Astrocyte of the cerebellum (primary cell): ENCODE data around the gene OR1E1.
"Not testable (repeated sequence)": the region's sequence is repeated elsewhere in the genome, so short reads cannot be mapped to it uniquely, and the experiment has no call there.

ENCODE experiments used
- DNase-seq: peaks from one replicate; pipeline ENCODE4 v3.0.0-alpha.2; 2011; ENCODE audit warnings: low read depth
- H3K4me3 ChIP-seq: 2 replicates; pipeline ENCODE4 v1.5.1; 2011; ENCODE audit warnings: mild to moderate bottlenecking, low read depth, low read length, moderate library complexity
- CTCF ChIP-seq: IDR thresholded peaks from 2 replicates; pipeline ENCODE4 v1.5.1; 2012; ENCODE audit warnings: low read length, low read depth, moderate library complexity, mild to moderate bottlenecking; ENCODE audit errors: missing control alignments
- in situ Hi-C: cut with HindIII; loops from 2 replicates; pipeline ENCODE4 v1.10.0; 2017; ENCODE audit warnings: low sequenced_read_pairs

Gene OR1E1

GRCh38 chr17:3398310-3398709 lies at the start of gene OR1E1:
TSS of gene OR1E1 (minus strand) at chr17:3398410. CDS start at chr17:3398410, 0 bp downstream.
- DNase-seq, result no peak
- no peak for TF ChIP-seq CTCF
- in situ Hi-C loops, result no loop called here
- no peak within 1 kb of the TSS for H3K4me3 ChIP-seq

GRCh38 chr17:3447625-3448024 lies 49.4 kb upstream of the OR1E1 start:
- no peak for TF ChIP-seq CTCF
- no peak for DNase-seq
- no peak overlapping the region for H3K4me3 ChIP-seq
- in situ Hi-C loops, result no loop called here

GRCh38 chr17:3440451-3440850 lies 42.2 kb upstream of the OR1E1 start:
- no peak for DNase-seq
- in situ Hi-C loops, result no loop called here
- no peak for TF ChIP-seq CTCF
- H3K4me3 ChIP-seq, result no peak overlapping the region

GRCh38 chr17:3438368-3438767 lies 40.2 kb upstream of the OR1E1 start:
- in situ Hi-C loops, result no loop called here
- no peak for TF ChIP-seq CTCF
- H3K4me3 ChIP-seq, result no peak overlapping the region
- DNase-seq, result no peak

- H3K4me3 ChIP-seq, result no peak within 1 kb of the TSS
- no peak for DNase-seq
- in situ Hi-C loops, result no loop called here
- no peak for TF ChIP-seq CTCF
These were observed 35.5 kb upstream of the OR1E1 start, which contains the start of gene OR1E2 for GRCh38 chr17:3433741-3434140. TSS of gene OR1E2 (minus strand) at chr17:3433841. CDS start at chr17:3433841, 0 bp downstream.

- DNase-seq, H3K4me3 ChIP-seq, in situ Hi-C loops: not testable (repeated sequence)
These were observed 35.0 kb upstream of the OR1E1 start for GRCh38 chr17:3433215-3433614.

GRCh38 chr17:3418222-3418621 lies 20.0 kb upstream of the OR1E1 start:
- in situ Hi-C loops, result loop anchor here (10.0 kb wide), 1 partner anchor 133 kb away; no protein-coding TSS in a partner anchor
- H3K4me3 ChIP-seq, result no peak overlapping the region
- TF ChIP-seq CTCF, result no peak
- DNase-seq, result no peak
